ENCODE data around the gene SSRP1. TPM values are rescaled to one million over a fixed set of nuclear protein-coding genes. Genes with fewer than 3 reads are reported as not detected.
"Not testable (repeated sequence)": the region's sequence is repeated elsewhere in the genome, so short reads cannot be mapped to it uniquely, and the experiment has no call there.

Gene SSRP1
- total RNA-seq, 1 experiment from 2014 or later, result 173 TPM

- no peak for ATAC-seq
- intact Hi-C loops (cut with micrococcal nuclease; ENCODE audit: unreplicated experiment), result no loop called here
- in situ Hi-C loops (cut with HindIII; ENCODE audit: low pct_unique_long_range_greater_than_20kb, low sequenced_read_pairs), result no loop called here
- ChIA-PET CTCF (no interaction called here), POLR2A (no interaction called here)
- Histone ChIP-seq H3K27ac (ENCODE audit: low read length) (no peak overlapping the region), H3K9me3 (ENCODE audit: control insufficient read depth, insufficient read depth, low read depth, low read length) (peaks cover 4% of the 10 kb centered on the region; the same call in 1 of the 2 replicates), H3K27me3 (ENCODE audit: control insufficient read depth, insufficient read depth, low read length) (no peaks in the 10 kb centered on the region), H3K4me1 (ENCODE audit: control insufficient read depth, insufficient read depth, low read length) (peaks cover 10% of the 10 kb centered on the region; the same call in 1 of the 2 replicates), H3K36me3 (ENCODE audit: control insufficient read depth, insufficient read depth, low read length) (no peaks in the 10 kb centered on the region), H3K4me3 (ENCODE audit: low read depth in 2 of 2, low read length in 2 of 2) (no peak overlapping the region)
- no peak for DNase-seq (ENCODE audit: low read depth, low spot score)
- BruUV-seq (replicated peaks), result no TSS peak
- TF ChIP-seq TCF7L2 (IDR thresholded peaks at IDR 0.05; ENCODE audit: low read depth, low read length) (no peak), CTCF (IDR thresholded peaks at IDR 0.05) (no peak), POLR2AphosphoS5 (IDR thresholded peaks at IDR 0.05; ENCODE audit: low read depth, low read length) (no peak)
These were observed 38.5 kb downstream of the SSRP1 start for GRCh38 chr11:57297221-57297620.

GRCh38 chr11:57296205-57296604, 39.5 kb downstream of the SSRP1 start:
- in situ Hi-C loops (cut with HindIII; ENCODE audit: low pct_unique_long_range_greater_than_20kb, low sequenced_read_pairs); intact Hi-C loops (cut with micrococcal nuclease; ENCODE audit: unreplicated experiment); CTCF ChIA-PET; H3K4me3 ChIP-seq (ENCODE audit: low read depth in 2 of 2, low read length in 2 of 2); H3K4me1 ChIP-seq (ENCODE audit: control insufficient read depth, insufficient read depth, low read length); DNase-seq (ENCODE audit: low read depth, low spot score); H3K27me3 ChIP-seq (ENCODE audit: control insufficient read depth, insufficient read depth, low read length); H3K36me3 ChIP-seq (ENCODE audit: control insufficient read depth, insufficient read depth, low read length); H3K9me3 ChIP-seq (ENCODE audit: control insufficient read depth, insufficient read depth, low read depth, low read length); H3K27ac ChIP-seq (ENCODE audit: low read length); BruUV-seq (replicated peaks); POLR2A ChIA-PET; ATAC-seq: not testable (repeated sequence)

GRCh38 chr11:57294225-57295131, 41.2 kb downstream of the SSRP1 start:
- intact Hi-C loops (cut with micrococcal nuclease; ENCODE audit: unreplicated experiment) (no loop called here), in situ Hi-C loops (cut with HindIII; ENCODE audit: low pct_unique_long_range_greater_than_20kb, low sequenced_read_pairs) (no loop called here)
- Histone ChIP-seq H3K27me3 (ENCODE audit: control insufficient read depth, insufficient read depth, low read length) (no peaks in the 10 kb centered on the region), H3K36me3 (ENCODE audit: control insufficient read depth, insufficient read depth, low read length) (no peaks in the 10 kb centered on the region), H3K27ac (ENCODE audit: low read length) (0 out of 2 replicates have a peak overlapping the region, but pooled peaks have one; percentile 19), H3K9me3 (ENCODE audit: control insufficient read depth, insufficient read depth, low read depth, low read length) (peaks cover 4% of the 10 kb centered on the region; the same call in 1 of the 2 replicates), H3K4me3 (ENCODE audit: low read depth in 2 of 2, low read length in 2 of 2) (no peak overlapping the region), H3K4me1 (ENCODE audit: control insufficient read depth, insufficient read depth, low read length) (peaks cover 10% of the 10 kb centered on the region; the same call in 1 of the 2 replicates)
- ChIA-PET POLR2A (no interaction called here), CTCF (no interaction called here)
- DNase-seq (ENCODE audit: low read depth, low spot score) (no peak), ATAC-seq (peak; percentile 67)
- BruUV-seq (replicated peaks), result no TSS peak
- TF ChIP-seq TCF7L2 (IDR thresholded peaks at IDR 0.05; ENCODE audit: low read depth, low read length), result no peak
- TF ChIP-seq POLR2AphosphoS5 (IDR thresholded peaks at IDR 0.05; ENCODE audit: low read depth, low read length), result no peak
- TF ChIP-seq REST (IDR thresholded peaks at IDR 0.05; ENCODE audit: insufficient read depth in 1 of 2, low read depth in 2 of 2, low read length in 1 of 2), result no peak
- TF ChIP-seq SIN3A (IDR thresholded peaks at IDR 0.05; ENCODE audit: borderline replicate concordance, insufficient read depth, low read depth, low read length), result no peak
- no peak for TF ChIP-seq CTCF (IDR thresholded peaks at IDR 0.05)
